IMR-90 (cell line): Measurements from ENCODE around the gene PITRM1. TPM values are rescaled to one million over a fixed set of nuclear protein-coding genes. Genes with fewer than 3 reads are reported as not detected.

Experiments
- ATAC-seq: fragments of 200-7000 bp; cut with Tn5 transposase; 2 replicates; pipeline ENCODE4 v1.9.1; 2020; ENCODE audit warnings: low read depth, mild to moderate bottlenecking, moderate library complexity
- BruUV-seq: library from RNA; stranded (reverse); fragments of 400-500 nt; replicated peaks from 2 replicates; lab custom pipeline; 2021; lab: Mats Ljungman, UMichigan
- CTCF ChIA-PET: fragments of 300-600 bp; formaldehyde crosslinking; extraction: SDS; loops from one replicate; lab custom pipeline; 2021; ENCODE audit warnings: antibody characterized with exemption; lab: Yijun Ruan, JAX
- POLR2A ChIA-PET: fragments of 300-600 bp; sonication (Branson Sonifier 250); formaldehyde crosslinking; loops from one replicate; lab custom pipeline; 2022; ENCODE audit warnings: antibody characterized with exemption; ENCODE audit not compliant: unreplicated experiment; lab: Charles Lee
- DNase-seq: peaks from one replicate; pipeline ENCODE4 v3.0.0; 2013
- H2AFZ ChIP-seq: replicated peaks from 2 replicates; pipeline ENCODE3; 2013; ENCODE audit warnings: low read length, mild to moderate bottlenecking; ENCODE audit not compliant: poor library complexity
- H2AK5ac ChIP-seq: 2 replicates; pipeline ENCODE4 v1.6.1; 2013; ENCODE audit warnings: low read depth, low read length, inconsistent platforms
- H2AK9ac ChIP-seq: replicated peaks from 2 replicates; pipeline ENCODE3; 2013; ENCODE audit warnings: mild to moderate bottlenecking, low read depth, low read length, moderate library complexity; ENCODE audit not compliant: poor library complexity
- H2BK120ac ChIP-seq: 2 replicates; pipeline ENCODE4 v1.6.1; 2013; ENCODE audit warnings: low read depth, low read length, inconsistent platforms
- H2BK15ac ChIP-seq: 3 replicates; pipeline ENCODE4 v1.6.1; 2013; ENCODE audit warnings: low read depth, low read length, inconsistent platforms
- H2BK20ac ChIP-seq: 2 replicates; pipeline ENCODE4 v1.6.1; 2013; ENCODE audit warnings: low read depth, mild to moderate bottlenecking, inconsistent platforms, low read length, moderate library complexity
- H2BK5ac ChIP-seq: 2 replicates; pipeline ENCODE4 v1.6.1; 2013; ENCODE audit warnings: mild to moderate bottlenecking, low read depth, low read length, inconsistent platforms; ENCODE audit not compliant: poor library complexity, severe bottlenecking
- H3K14ac ChIP-seq: replicated peaks from 2 replicates; pipeline ENCODE4 v1.6.1; 2013; ENCODE audit warnings: low read depth, low read length, inconsistent platforms
- H3K18ac ChIP-seq: 2 replicates; pipeline ENCODE4 v1.6.1; 2013; ENCODE audit warnings: low read depth, low read length, control low read depth
- H3K23ac ChIP-seq: 2 replicates; pipeline ENCODE4 v1.6.1; 2013; ENCODE audit warnings: low read depth, low read length, inconsistent platforms
- H3K27ac ChIP-seq: 2 replicates; pipeline ENCODE4 v1.5.1; 2013; ENCODE audit warnings: mild to moderate bottlenecking, control low read depth, low read length; ENCODE audit not compliant: insufficient read depth
- H3K27me3 ChIP-seq: 2 replicates; pipeline ENCODE4 v1.6.1; 2013; ENCODE audit warnings: low read length; ENCODE audit not compliant: control insufficient read depth, insufficient read depth
- H3K36me3 ChIP-seq: 2 replicates; pipeline ENCODE4 v1.6.1; 2013; ENCODE audit warnings: low read length, mixed read lengths; ENCODE audit not compliant: control insufficient read depth, insufficient read depth
- H3K4ac ChIP-seq: 2 replicates; pipeline ENCODE4 v1.6.1; 2013; ENCODE audit warnings: low read depth, low read length, inconsistent platforms
- H3K4me1 ChIP-seq: 2 replicates; pipeline ENCODE4 v1.6.1; 2013; ENCODE audit warnings: low read length, mixed read lengths; ENCODE audit not compliant: control insufficient read depth, insufficient read depth
- H3K4me2 ChIP-seq: 2 replicates; pipeline ENCODE4 v1.6.1; 2013; ENCODE audit warnings: low read depth, mild to moderate bottlenecking, control low read depth, low read length, moderate library complexity
- H3K4me3 ChIP-seq: 2 replicates; pipeline ENCODE4 v1.5.1; 2013; ENCODE audit warnings: low read depth, mild to moderate bottlenecking, control low read depth, low read length, moderate library complexity; ENCODE audit not compliant: insufficient read depth
- H3K56ac ChIP-seq: 2 replicates; pipeline ENCODE4 v1.6.1; 2013; ENCODE audit warnings: low read length, inconsistent platforms; ENCODE audit not compliant: insufficient read depth; ENCODE audit errors: extremely low read depth
- H3K79me1 ChIP-seq, 2 experiments: 2 replicates each; pipeline ENCODE4 v1.6.1; 2013; ENCODE audit warnings: low read length in 2 of 2, inconsistent platforms in 1 of 2, low read depth in 1 of 2
- H3K9ac ChIP-seq: 2 replicates; pipeline ENCODE4 v1.6.1; 2013; ENCODE audit warnings: low read depth, low read length, control low read depth
- H3K9me1 ChIP-seq: 2 replicates; pipeline ENCODE4 v1.6.1; 2013; ENCODE audit warnings: low read length, inconsistent platforms; ENCODE audit not compliant: insufficient read depth
- H3K9me3 ChIP-seq: 2 replicates; pipeline ENCODE4 v1.6.1; 2013; ENCODE audit warnings: low read length; ENCODE audit not compliant: control insufficient read depth, insufficient read depth
- H4K20me1 ChIP-seq: 2 replicates; pipeline ENCODE4 v1.6.1; 2013; ENCODE audit warnings: low read length, inconsistent platforms; ENCODE audit not compliant: insufficient read depth
- H4K5ac ChIP-seq: 2 replicates; pipeline ENCODE4 v1.6.1; 2013; ENCODE audit warnings: mild to moderate bottlenecking, low read depth, low read length, control low read depth
- H4K8ac ChIP-seq, 2 experiments: 2 replicates each; pipeline ENCODE4 v1.6.1; 2013; ENCODE audit warnings: low read depth in 2 of 2, low read length in 2 of 2, control low read depth in 1 of 2, inconsistent platforms in 1 of 2
- H4K91ac ChIP-seq: 2 replicates; pipeline ENCODE4 v1.6.1; 2013; ENCODE audit warnings: low read depth, low read length, inconsistent platforms; ENCODE audit not compliant: insufficient read depth
- BHLHE40 ChIP-seq: fragments of 150-350 bp; IDR thresholded peaks from 2 replicates; pipeline ENCODE4 v1.6.1; 2016; ENCODE audit warnings: mild to moderate bottlenecking, low read depth, low read length
- CEBPB ChIP-seq: IDR thresholded peaks from 2 replicates; pipeline ENCODE4 v1.6.1; 2012; ENCODE audit warnings: low read depth, low read length, improper control_type of control experiment
- CTCF ChIP-seq: conservative IDR thresholded peaks from 2 replicates; pipeline ENCODE4 v1.5.1; 2012; ENCODE audit warnings: mild to moderate bottlenecking, low read depth, low read length, improper control_type of control experiment
- ELK1 ChIP-seq: fragments of 150-350 bp; IDR thresholded peaks from 2 replicates; pipeline ENCODE4 v1.6.1; 2016; ENCODE audit warnings: low read depth, mild to moderate bottlenecking, low read length, moderate library complexity, borderline replicate concordance
- FOS ChIP-seq: fragments of 150-350 bp; IDR thresholded peaks from 2 replicates; pipeline ENCODE4 v1.6.1; 2016; ENCODE audit warnings: low read depth, low read length
- MAFK ChIP-seq: IDR thresholded peaks from 2 replicates; pipeline ENCODE4 v1.6.1; 2012; ENCODE audit warnings: low read depth, low read length, improper control_type of control experiment
- MAZ ChIP-seq: IDR thresholded peaks from 2 replicates; pipeline ENCODE4 v1.6.1; 2012; ENCODE audit warnings: low read depth, mild to moderate bottlenecking, low read length, improper control_type of control experiment, moderate library complexity, borderline replicate concordance
- MXI1 ChIP-seq: IDR thresholded peaks from 2 replicates; pipeline ENCODE4 v1.6.1; 2012; ENCODE audit warnings: low read depth, mild to moderate bottlenecking, low read length, moderate library complexity, borderline replicate concordance
- NFE2L2 ChIP-seq: fragments of 150-350 bp; IDR thresholded peaks from 2 replicates; pipeline ENCODE4 v1.6.1; 2016; ENCODE audit warnings: low read depth, mild to moderate bottlenecking, low read length
- POLR2A ChIP-seq: IDR thresholded peaks from 2 replicates; pipeline ENCODE4 v1.6.1; 2012; ENCODE audit warnings: mild to moderate bottlenecking, low read depth, low read length
- RAD21 ChIP-seq: IDR thresholded peaks from 2 replicates; pipeline ENCODE4 v1.6.1; 2012; ENCODE audit warnings: low read length, improper control_type of control experiment
- RCOR1 ChIP-seq: IDR thresholded peaks from 2 replicates; pipeline ENCODE4 v1.6.1; 2012; ENCODE audit warnings: mild to moderate bottlenecking, low read length, improper control_type of control experiment; ENCODE audit not compliant: insufficient replicate concordance
- RFX5 ChIP-seq: IDR thresholded peaks from 2 replicates; pipeline ENCODE4 v1.8.0; 2012; ENCODE audit warnings: low read depth, mild to moderate bottlenecking, low read length, moderate library complexity
- SMC3 ChIP-seq: fragments of 150-350 bp; IDR thresholded peaks from 2 replicates; pipeline ENCODE4 v1.6.1; 2016; ENCODE audit warnings: low read depth, mild to moderate bottlenecking, antibody characterized with exemption, low read length, moderate library complexity
- whole genome bisulfite sequencing, 2 experiments: methylation state at CpG; one replicate each; pipeline versions ENCODE4 v1.1.5 to v1.1.7; 2013; ENCODE audit warnings: missing lambda C conversion rate in 2 of 2; ENCODE audit not compliant: insufficient read length in 1 of 2; ENCODE audit errors: extremely low coverage in 2 of 2; 5-methylcytosine and 5-hydroxymethylcytosine counted together
- dilution Hi-C: fragments of 300-500 bp; cut with HindIII; formaldehyde crosslinking; loops from one replicate; pipeline ENCODE4 v1.14.3; 2018; ENCODE audit warnings: low sequenced_read_pairs; ENCODE audit not compliant: unreplicated experiment
- in situ Hi-C: fragments of 300-500 bp; cut with MboI; formaldehyde crosslinking; loops from 3 replicates; pipeline ENCODE4 v1.14.3; 2019; ENCODE audit warnings: low sequenced_read_pairs, inconsistent platforms, mixed read lengths
- intact Hi-C: fragments of 100-400 bp; cut with micrococcal nuclease; formaldehyde crosslinking; loops from 2 replicates; pipeline ENCODE4 v1.10.0; 2022
- polyA plus RNA-seq, 3 experiments: library from polyadenylated mRNA; depleted of rRNA; stranded (reverse); fragments of >200 nt; gene quantifications; 2 replicates each; pipeline ENCODE4 v1.2.3, GENCODE V29; 2012; ENCODE audit warnings: low replicate concordance in 1 of 3
- total RNA-seq: library from RNA; depleted of rRNA; stranded (reverse); fragments of >200 nt; gene quantifications from 2 replicates; pipeline ENCODE4 v1.2.3, GENCODE V29; 2012
- TF ChIP-seq, protein P1 (sequence below): fragments of 150-350 bp; IDR thresholded peaks from 2 replicates; pipeline ENCODE4 v1.6.1; 2017; ENCODE audit warnings: mild to moderate bottlenecking, antibody characterized with exemption, low read length, low read depth

Gene PITRM1
- total and polyA plus RNA-seq, 2 of the 4 experiments (the other 2 are of a cell fraction): 97.1 to 124 TPM

- H3K27me3 ChIP-seq: peaks cover 7% of the 10 kb centered on the region
- WGBS, 2 experiments: 65% methylated on average over 15 of the region's 26 CpGs; no CpG with 5 or more reads in 1 of the 2 experiments
- H2BK15ac ChIP-seq: no peak overlapping the region
- ChIA-PET POLR2A (no interaction called here), CTCF (interaction anchor here (0.7 kb wide), 1 partner anchor 24 kb away, joined by 5 read pairs; no protein-coding TSS in a partner anchor)
- intact Hi-C loops (no loop called here), in situ Hi-C loops (no loop called here), dilution Hi-C loops (no loop called here)
- peak overlapping the region; percentile 45 for H3K4me3 ChIP-seq
- H3K14ac ChIP-seq: no peak overlapping the region
- H3K4me2 ChIP-seq: peak overlapping the region; percentile 69
- H2AK9ac ChIP-seq: no peak overlapping the region
- peaks cover 5% of the 10 kb centered on the region; the same call in 1 of the 2 replicates for H4K20me1 ChIP-seq
- H3K9me1 ChIP-seq: no peaks in the 10 kb centered on the region; the same call in 1 of the 2 replicates
- H2BK120ac ChIP-seq: no peak overlapping the region
- H3K9ac ChIP-seq: no peak overlapping the region
- H3K4ac ChIP-seq: no peak overlapping the region
- no peak overlapping the region for H3K23ac ChIP-seq
- BruUV-seq: no TSS peak
- H3K9me3 ChIP-seq: no peaks in the 10 kb centered on the region
- peaks cover 5 to 31% of the 10 kb centered on the region in 2 experiments for H3K79me1 ChIP-seq
- no peak overlapping the region for H3K18ac ChIP-seq
- no peak overlapping the region for H4K5ac ChIP-seq
- DNase-seq: no peak
- peaks cover 14% of the 10 kb centered on the region for H3K36me3 ChIP-seq
- H4K8ac ChIP-seq: peak overlapping the region in 1 of 2 experiments; percentile 34; a peak in 1 of 4 replicates
- no peak overlapping the region; the same call in 1 of the 2 replicates for H2AK5ac ChIP-seq
- H2BK5ac ChIP-seq: no peak overlapping the region
- H2AFZ ChIP-seq: peak overlapping the region; percentile 92
- no peak overlapping the region for H3K56ac ChIP-seq
- no peak overlapping the region for H2BK20ac ChIP-seq
- H4K91ac ChIP-seq: no peak overlapping the region
- no peak overlapping the region for H3K27ac ChIP-seq
- ATAC-seq: no peak; the same call in 1 of the 2 replicates
- H3K4me1 ChIP-seq: 0 out of 2 replicates have a peak, but pooled peaks cover 1% of the 10 kb centered on the region
- TF ChIP-seq FOS (no peak), CEBPB (no peak), CTCF (no peak), ELK1 (no peak), RCOR1 (no peak), BHLHE40 (no peak), RFX5 (no peak), RAD21 (no peak), MAZ (no peak), POLR2A (no peak), MAFK (no peak), NFE2L2 (no peak), SMC3 (no peak), MXI1 (no peak)
- TF ChIP-seq, protein P1, sequence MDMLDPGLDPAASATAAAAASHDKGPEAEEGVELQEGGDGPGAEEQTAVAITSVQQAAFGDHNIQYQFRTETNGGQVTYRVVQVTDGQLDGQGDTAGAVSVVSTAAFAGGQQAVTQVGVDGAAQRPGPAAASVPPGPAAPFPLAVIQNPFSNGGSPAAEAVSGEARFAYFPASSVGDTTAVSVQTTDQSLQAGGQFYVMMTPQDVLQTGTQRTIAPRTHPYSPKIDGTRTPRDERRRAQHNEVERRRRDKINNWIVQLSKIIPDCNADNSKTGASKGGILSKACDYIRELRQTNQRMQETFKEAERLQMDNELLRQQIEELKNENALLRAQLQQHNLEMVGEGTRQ: no peak
These were observed 743 bp upstream of the PITRM1 start for GRCh38 chr10:3173171-3173878.
